Endothelial cell of umbilical vein (primary cell): Measurements from ENCODE around the gene CDH1. TPM values are rescaled to one million over a fixed set of nuclear protein-coding genes. Genes with fewer than 3 reads are reported as not detected.

Source experiments
- BruUV-seq: library from RNA; stranded (reverse); fragments of 400-500 nt; replicated peaks from 2 replicates; lab custom pipeline; 2021; lab: Mats Ljungman, UMichigan
- CTCF ChIA-PET: fragments of 300-600, 350-600 bp; sonication (Branson Sonifier 250); formaldehyde crosslinking; loops from one replicate; lab custom pipeline; 2021; ENCODE audit warnings: antibody characterized with exemption, inconsistent platforms; lab: Charles Lee
- POLR2A ChIA-PET: fragments of 300-600, 350-600 bp; sonication (Branson Sonifier 250); formaldehyde crosslinking; loops from one replicate; lab custom pipeline; 2021; ENCODE audit warnings: antibody characterized with exemption, inconsistent platforms; lab: Charles Lee
- DNase-seq: peaks from one replicate; pipeline ENCODE4 v3.0.0-alpha.2; 2011; ENCODE audit warnings: low read depth, low spot score
- FAIRE-seq: peaks from 2 replicates; lab custom pipeline; 2011; peaks lifted over from hg19 to GRCh38; lab: Jason Lieb, UNC
- H2AFZ ChIP-seq: 2 replicates; pipeline ENCODE4 v1.6.0; 2012; ENCODE audit warnings: low read depth, low read length, control low read depth, inconsistent platforms
- H3K27ac ChIP-seq: 2 replicates; pipeline ENCODE4 v1.5.1; 2011; ENCODE audit warnings: low read depth, mild to moderate bottlenecking, control low read depth, low read length, moderate library complexity; ENCODE audit not compliant: insufficient read depth
- H3K27me3 ChIP-seq, 2 experiments: 2 replicates each; pipeline versions ENCODE4 v1.6.0 to v1.6.1; 2011; ENCODE audit warnings: low read length in 2 of 2, mixed read lengths in 1 of 2; ENCODE audit not compliant: control insufficient read depth in 2 of 2, insufficient read depth in 2 of 2
- H3K36me3 ChIP-seq, 2 experiments: 2 replicates in 1 of 2; 3 replicates in 1 of 2; pipeline ENCODE4 v1.5.1; 2011; ENCODE audit warnings: low read length in 2 of 2, mild to moderate bottlenecking in 1 of 2, moderate library complexity in 1 of 2; ENCODE audit not compliant: control insufficient read depth in 2 of 2, insufficient read depth in 2 of 2; ENCODE audit errors: extremely low read depth in 1 of 2
- H3K4me1 ChIP-seq: 3 replicates; pipeline ENCODE4 v1.5.1; 2011; ENCODE audit warnings: mild to moderate bottlenecking, low read length; ENCODE audit not compliant: control insufficient read depth, insufficient read depth; ENCODE audit errors: extremely low read depth
- H3K4me2 ChIP-seq: 2 replicates; pipeline ENCODE4 v1.6.1; 2011; ENCODE audit warnings: low read length, control low read depth, mixed read lengths; ENCODE audit not compliant: insufficient read depth
- H3K4me3 ChIP-seq, 3 experiments: fragments of 200-600 bp in 1 of 3; sonication (generic), shearing (Covaris generic) in 1 of 3; replicated peaks in 1 of 3; 2 replicates each; pipeline ENCODE4 v1.5.1; 2011 to 2016; ENCODE audit warnings: control low read depth in 3 of 3, low read length in 3 of 3, mild to moderate bottlenecking in 2 of 3, inconsistent platforms in 1 of 3, low read depth in 1 of 3, moderate library complexity in 1 of 3; ENCODE audit not compliant: insufficient read depth in 1 of 3
- H3K79me2 ChIP-seq: 2 replicates; pipeline ENCODE4 v1.6.0; 2012; ENCODE audit warnings: low read length, inconsistent platforms; ENCODE audit not compliant: control insufficient read depth, insufficient read depth
- H3K9ac ChIP-seq: replicated peaks from 2 replicates; pipeline ENCODE3; 2011; ENCODE audit warnings: low read length, control low read depth; ENCODE audit not compliant: insufficient read depth; ENCODE audit errors: extremely low read depth
- H3K9me1 ChIP-seq: replicated peaks from 3 replicates; pipeline ENCODE4 v1.6.0; 2011; ENCODE audit warnings: mild to moderate bottlenecking, low read length; ENCODE audit not compliant: control insufficient read depth, insufficient read depth; ENCODE audit errors: extremely low read depth
- H3K9me3 ChIP-seq: replicated peaks from 2 replicates; pipeline ENCODE4 v1.5.1; 2012; ENCODE audit warnings: low read length, inconsistent platforms; ENCODE audit not compliant: control insufficient read depth, insufficient read depth
- H4K20me1 ChIP-seq: replicated peaks from 2 replicates; pipeline ENCODE3; 2011; ENCODE audit warnings: mild to moderate bottlenecking, low read length; ENCODE audit not compliant: control insufficient read depth, insufficient read depth; ENCODE audit errors: extremely low read depth
- EZH2 ChIP-seq: IDR thresholded peaks from 2 replicates; pipeline ENCODE4 v1.6.1; 2012; ENCODE audit warnings: borderline replicate concordance, low read depth, mild to moderate bottlenecking, moderate library complexity, low read length, inconsistent platforms; ENCODE audit not compliant: severe bottlenecking
- FOS ChIP-seq: IDR thresholded peaks from 2 replicates; pipeline ENCODE4 v1.6.1; 2011; ENCODE audit warnings: mild to moderate bottlenecking, low read length, moderate library complexity, borderline replicate concordance; ENCODE audit not compliant: insufficient read depth
- GATA2 ChIP-seq: IDR thresholded peaks from 2 replicates; pipeline ENCODE4 v1.7.0; 2011; ENCODE audit warnings: low read depth, mild to moderate bottlenecking, moderate library complexity, mixed read lengths, low read length; ENCODE audit not compliant: insufficient read length, insufficient read depth
- JUN ChIP-seq: IDR thresholded peaks from 2 replicates; pipeline ENCODE4 v1.6.1; 2011; ENCODE audit warnings: borderline replicate concordance, low read depth; ENCODE audit not compliant: insufficient read length, insufficient read depth
- MAX ChIP-seq: IDR thresholded peaks from 2 replicates; pipeline ENCODE4 v1.6.1; 2011; ENCODE audit not compliant: insufficient read depth, insufficient read length
- MYC ChIP-seq: IDR thresholded peaks from one replicate; pipeline ENCODE4 v1.6.1; 2011; ENCODE audit warnings: mild to moderate bottlenecking, low read depth, low read length
- POLR2A ChIP-seq: IDR thresholded peaks from 2 replicates; pipeline ENCODE4 v1.6.1; 2012; ENCODE audit warnings: low read depth, mild to moderate bottlenecking, control low read depth, low read length
- POLR2AphosphoS5 ChIP-seq: IDR thresholded peaks from 2 replicates; pipeline ENCODE4 v1.6.1; 2012; ENCODE audit warnings: low read depth, mild to moderate bottlenecking, control low read depth, low read length, moderate library complexity; ENCODE audit not compliant: insufficient read depth
- dilution Hi-C: fragments of 300-500 bp; cut with MboI; formaldehyde crosslinking; loops from one replicate; pipeline ENCODE4 v1.15.0; 2019; ENCODE audit warnings: low sequenced_read_pairs; ENCODE audit not compliant: extremely low pct_ligation_motif_present
- intact Hi-C: fragments of 100-400 bp; cut with micrococcal nuclease; formaldehyde crosslinking; loops from one replicate; pipeline ENCODE4 v1.10.0; 2022
- polyA plus RNA-seq, 4 experiments: library from polyadenylated mRNA; depleted of rRNA in 3 of 4; stranded (reverse) in 3 of 4; unstranded in 1 of 4; fragments of >200 nt; gene quantifications; 2 replicates each; pipeline versions ENCODE4 v1.2.1 to v1.2.3, GENCODE V29; 2011 to 2012; ENCODE audit warnings: missing spikeins in 1 of 4
- total RNA-seq: library from RNA; stranded (reverse); gene quantifications from 2 replicates; pipeline ENCODE4 v1.2.3, GENCODE V29; 2021

Gene CDH1
- total and polyA plus RNA-seq, 2 donors (not counting 3 experiments of a cell fraction or from before 2014, with no cell fraction given), result 0.28 to 0.69 TPM

- dilution Hi-C loops (no loop called here), intact Hi-C loops (loop anchor here (10.0 kb wide), 1 partner anchor 1963 kb away; no protein-coding TSS in a partner anchor)
- ChIA-PET CTCF (interaction anchor here (1.0 to 2.0 kb wide), 3 partner anchors 9 to 266 kb away, joined by 3 to 6 read pairs (median 3); no protein-coding TSS in a partner anchor), POLR2A (no interaction called here)
- H2AFZ ChIP-seq, result no peak overlapping the region
- no peaks in the 10 kb centered on the region for H3K9me3 ChIP-seq
- H3K4me3 ChIP-seq, result no peak overlapping the region
- no peaks in the 10 kb centered on the region for H4K20me1 ChIP-seq
- FAIRE-seq (no peak), DNase-seq (no peak)
- no peaks in the 10 kb centered on the region for H3K27me3 ChIP-seq
- H3K79me2 ChIP-seq, result no peaks in the 10 kb centered on the region
- no peak overlapping the region for H3K9ac ChIP-seq
- H3K9me1 ChIP-seq, result no peaks in the 10 kb centered on the region
- BruUV-seq, result no TSS peak
- no peaks in the 10 kb centered on the region for H3K4me1 ChIP-seq
- H3K36me3 ChIP-seq, result no peaks in the 10 kb centered on the region
- H3K4me2 ChIP-seq, result no peak overlapping the region
- no peak for TF ChIP-seq JUN
- TF ChIP-seq MAX, result no peak
- no peak for TF ChIP-seq POLR2AphosphoS5
- TF ChIP-seq GATA2, result no peak
- no peak for TF ChIP-seq EZH2
- TF ChIP-seq FOS, result no peak
- TF ChIP-seq MYC, result no peak
- no peak overlapping the region for H3K27ac ChIP-seq
Observed at GRCh38 chr16:68857479-68857878, 120.4 kb downstream of the CDH1 start.

- POLR2A ChIA-PET, result no interaction called here
- CTCF ChIA-PET, result interaction anchor here (2.1 kb wide), 1 partner anchor 12 kb away, joined by 8 read pairs; no protein-coding TSS in a partner anchor
- no peaks in the 10 kb centered on the region for H3K27me3 ChIP-seq
- no peak overlapping the region for H3K9ac ChIP-seq
- no peak overlapping the region for H3K4me3 ChIP-seq
- H3K4me2 ChIP-seq, result no peak overlapping the region
- no TSS peak for BruUV-seq
- no peaks in the 10 kb centered on the region for H4K20me1 ChIP-seq
- no peaks in the 10 kb centered on the region for H3K9me3 ChIP-seq
- H3K27ac ChIP-seq, result no peak overlapping the region
- intact Hi-C loops, result loop anchor here (10.0 kb wide), 1 partner anchor 1965 kb away; no protein-coding TSS in a partner anchor
- no peak for TF ChIP-seq POLR2A
- no peaks in the 10 kb centered on the region for H3K79me2 ChIP-seq
- no peaks in the 10 kb centered on the region for H3K9me1 ChIP-seq
- dilution Hi-C loops, result no loop called here
- H3K36me3 ChIP-seq, result no peaks in the 10 kb centered on the region
- FAIRE-seq (no peak), DNase-seq (no peak)
- no peaks in the 10 kb centered on the region for H3K4me1 ChIP-seq
- no peak overlapping the region for H2AFZ ChIP-seq
Observed at GRCh38 chr16:68859828-68860227, 122.7 kb downstream of the CDH1 start.
